ENCODE results near the gene DHRS4.

The DHRS4 gene

DNA sequence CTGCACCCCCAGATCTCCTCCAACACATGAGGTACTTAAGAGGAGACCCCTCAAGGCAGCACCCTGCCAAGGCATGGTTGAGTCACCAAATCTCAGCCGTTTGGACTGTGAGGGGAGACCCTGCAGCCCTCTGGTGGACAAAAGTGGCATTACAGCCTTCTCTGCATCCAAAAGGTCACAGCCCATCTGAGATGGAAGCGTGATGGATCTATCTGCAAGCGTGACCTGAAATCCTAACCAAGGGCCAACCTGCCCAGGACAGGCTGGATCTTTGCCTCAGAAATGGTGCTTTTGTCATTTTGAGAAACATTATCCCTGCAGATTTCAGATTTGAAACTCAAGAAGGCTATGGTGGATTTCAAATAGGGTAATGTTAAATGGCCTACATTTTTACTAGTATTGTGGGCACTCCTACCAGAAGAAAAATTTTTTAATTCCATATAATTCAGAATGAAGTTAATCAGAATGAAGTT, 23.7 kb upstream of the DHRS4 start:
- H2AFZ ChIP-seq (ENCODE audit: low read length, unreplicated experiment): no peak overlapping the region
- H3K79me2 ChIP-seq (ENCODE audit: control insufficient read depth, insufficient read depth, low read length, unreplicated experiment): no peaks in the 10 kb centered on the region
- H3K27ac ChIP-seq (ENCODE audit: low read depth, low read length): no peak overlapping the region
- H3K4me1 ChIP-seq (ENCODE audit: control insufficient read depth, insufficient read depth, low read length, unreplicated experiment): no peaks in the 10 kb centered on the region
- H3K27me3 ChIP-seq (ENCODE audit: insufficient read depth, low read length): peaks cover 37% of the 10 kb centered on the region
- no peaks in the 10 kb centered on the region for H3K36me3 ChIP-seq (ENCODE audit: insufficient read depth, low read length)
- no peak overlapping the region for H3K4me3 ChIP-seq (ENCODE audit: low read depth, low read length)

DNA sequence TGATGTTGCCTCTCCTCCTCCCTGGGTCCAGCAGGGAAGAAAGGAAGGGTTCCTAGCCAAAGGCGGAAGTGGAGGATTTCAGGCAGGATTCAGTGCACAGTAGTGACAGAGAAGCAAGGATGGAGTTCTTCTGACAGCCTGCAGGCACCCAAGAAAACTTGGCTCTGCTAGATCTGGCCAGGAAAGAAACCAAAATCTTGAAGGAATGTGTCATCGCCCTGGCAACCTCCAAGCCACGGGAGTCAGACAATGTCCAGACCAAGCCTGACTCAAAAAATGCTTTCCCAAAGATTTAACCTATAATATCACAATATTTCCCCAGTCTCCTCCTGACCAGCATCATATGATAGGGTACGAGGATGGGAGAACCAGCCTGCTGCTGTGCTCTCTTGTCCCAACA, 22.8 kb upstream of the DHRS4 start:
- H3K27ac ChIP-seq (ENCODE audit: low read depth, low read length): no peak overlapping the region
- no peaks in the 10 kb centered on the region for H3K36me3 ChIP-seq (ENCODE audit: insufficient read depth, low read length)
- H3K4me3 ChIP-seq (ENCODE audit: low read depth, low read length): no peak overlapping the region
- H2AFZ ChIP-seq (ENCODE audit: low read length, unreplicated experiment): no peak overlapping the region
- H3K4me1 ChIP-seq (ENCODE audit: control insufficient read depth, insufficient read depth, low read length, unreplicated experiment): no peaks in the 10 kb centered on the region
- H3K27me3 ChIP-seq (ENCODE audit: insufficient read depth, low read length): peaks cover 44% of the 10 kb centered on the region
- H3K79me2 ChIP-seq (ENCODE audit: control insufficient read depth, insufficient read depth, low read length, unreplicated experiment): no peaks in the 10 kb centered on the region

DNA sequence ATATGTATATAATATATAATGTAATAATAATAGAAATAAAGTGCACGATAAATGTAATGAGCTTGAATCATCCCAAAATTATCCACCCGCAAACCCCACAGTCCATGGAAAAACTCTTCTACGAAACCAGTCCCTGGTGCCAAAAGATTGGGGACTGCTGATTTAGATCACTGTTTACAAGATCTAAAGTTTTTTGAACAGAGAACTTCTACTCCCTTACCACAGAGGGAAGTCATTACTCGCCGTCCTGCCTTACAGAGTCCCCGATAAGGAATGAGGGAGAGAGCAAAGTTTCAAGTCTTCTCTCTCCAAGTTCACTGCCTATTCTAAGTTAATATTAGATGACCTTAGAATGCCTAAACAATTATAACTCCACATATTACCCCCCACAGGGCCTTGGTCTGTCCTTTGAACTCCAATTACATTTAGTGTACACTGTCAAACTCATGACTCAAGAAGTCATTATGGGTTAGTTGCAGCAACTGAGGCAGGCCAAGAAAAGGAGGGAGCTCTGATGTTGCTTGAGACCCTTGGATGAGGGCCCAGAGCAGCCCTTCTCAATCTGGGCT, 21.8 kb upstream of the DHRS4 start:
- Histone ChIP-seq H3K27me3 (ENCODE audit: insufficient read depth, low read length) (peaks cover 50% of the 10 kb centered on the region), H3K4me1 (ENCODE audit: control insufficient read depth, insufficient read depth, low read length, unreplicated experiment) (no peaks in the 10 kb centered on the region), H3K4me3 (ENCODE audit: low read depth, low read length) (no peak overlapping the region), H3K36me3 (ENCODE audit: insufficient read depth, low read length) (no peaks in the 10 kb centered on the region), H3K27ac (ENCODE audit: low read depth, low read length) (no peak overlapping the region), H3K79me2 (ENCODE audit: control insufficient read depth, insufficient read depth, low read length, unreplicated experiment) (no peaks in the 10 kb centered on the region), H2AFZ (ENCODE audit: low read length, unreplicated experiment) (no peak overlapping the region)

DNA sequence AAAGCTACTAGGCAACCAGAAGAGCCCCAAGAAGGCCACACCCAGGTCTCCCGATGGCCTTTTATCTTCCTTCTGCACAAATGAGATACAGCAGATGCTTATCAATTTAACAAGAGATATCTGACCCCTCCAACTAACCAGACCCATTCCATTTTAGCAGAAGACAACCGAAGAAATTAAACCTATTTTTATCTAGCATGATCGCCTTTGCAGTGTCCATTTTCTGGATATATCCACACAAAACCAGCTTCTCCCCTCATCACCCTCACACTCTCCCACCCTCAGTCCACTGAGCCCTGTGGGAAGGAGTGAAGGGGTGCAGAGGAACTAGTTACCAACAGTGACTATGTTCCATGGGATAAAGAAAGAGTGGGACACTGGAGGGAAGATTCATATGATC, 20.9 kb upstream of the DHRS4 start:
- Histone ChIP-seq H3K4me1 (ENCODE audit: control insufficient read depth, insufficient read depth, low read length, unreplicated experiment) (no peaks in the 10 kb centered on the region), H3K79me2 (ENCODE audit: control insufficient read depth, insufficient read depth, low read length, unreplicated experiment) (no peaks in the 10 kb centered on the region), H3K27me3 (ENCODE audit: insufficient read depth, low read length) (peaks cover 44% of the 10 kb centered on the region), H3K27ac (ENCODE audit: low read depth, low read length) (no peak overlapping the region), H2AFZ (ENCODE audit: low read length, unreplicated experiment) (no peak overlapping the region), H3K36me3 (ENCODE audit: insufficient read depth, low read length) (no peaks in the 10 kb centered on the region), H3K4me3 (ENCODE audit: low read depth, low read length) (no peak overlapping the region)

DNA sequence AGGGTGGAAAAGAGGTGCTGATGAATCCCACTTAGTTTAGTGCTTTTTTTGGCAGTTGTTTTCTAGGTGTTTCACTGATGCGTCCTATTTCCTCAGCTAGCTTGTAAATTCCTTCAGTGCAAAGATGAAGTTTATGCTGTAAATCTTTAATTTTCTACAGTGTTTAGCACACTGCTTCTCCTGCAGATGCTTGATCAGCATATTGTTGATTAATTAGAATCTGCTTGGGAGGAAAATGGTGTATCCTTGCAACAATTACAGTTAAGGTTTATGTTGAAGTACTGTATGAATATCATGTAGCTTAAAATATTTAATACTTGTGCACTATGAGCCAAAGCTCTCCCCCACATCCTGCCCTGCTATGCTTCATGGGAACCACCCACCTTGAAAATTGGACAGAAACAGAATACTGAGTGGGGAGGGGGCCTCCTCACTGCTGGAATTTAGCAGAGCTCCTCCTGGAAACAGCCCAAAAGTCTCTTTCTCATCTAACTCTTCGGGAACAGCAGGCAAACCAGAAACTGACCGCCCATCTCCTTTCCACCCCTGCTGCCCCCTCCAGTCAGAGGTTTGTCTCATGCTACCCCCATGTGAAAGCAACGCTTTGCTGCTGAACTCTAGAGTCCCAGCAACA, 20.3 kb upstream of the DHRS4 start:
- no peaks in the 10 kb centered on the region for H3K4me1 ChIP-seq (ENCODE audit: control insufficient read depth, insufficient read depth, low read length, unreplicated experiment)
- H3K27me3 ChIP-seq (ENCODE audit: insufficient read depth, low read length): peaks cover 43% of the 10 kb centered on the region
- H3K27ac ChIP-seq (ENCODE audit: low read depth, low read length): no peak overlapping the region
- H3K4me3 ChIP-seq (ENCODE audit: low read depth, low read length): no peak overlapping the region
- H3K79me2 ChIP-seq (ENCODE audit: control insufficient read depth, insufficient read depth, low read length, unreplicated experiment): no peaks in the 10 kb centered on the region
- H2AFZ ChIP-seq (ENCODE audit: low read length, unreplicated experiment): no peak overlapping the region
- no peaks in the 10 kb centered on the region for H3K36me3 ChIP-seq (ENCODE audit: insufficient read depth, low read length)

DNA sequence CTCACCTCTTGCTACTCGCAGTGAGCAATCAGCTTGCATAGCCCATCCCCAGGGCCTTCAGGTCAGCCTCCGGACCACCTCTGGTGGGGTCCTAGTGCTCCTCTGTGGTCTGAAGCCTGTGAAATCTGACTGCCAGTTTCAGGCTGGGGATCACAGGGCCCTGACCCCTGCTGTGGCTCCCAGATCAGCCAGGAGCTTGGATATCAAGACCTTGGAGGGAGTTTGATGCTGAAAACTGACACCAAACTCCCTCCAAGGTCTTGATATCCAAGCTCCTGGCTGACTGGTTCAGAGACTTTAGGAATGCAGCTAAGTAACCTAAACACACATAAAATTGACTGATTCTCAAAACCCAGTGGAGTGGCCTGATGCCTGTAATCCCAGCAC, 19.8 kb upstream of the DHRS4 start:
- no peaks in the 10 kb centered on the region for H3K4me1 ChIP-seq (ENCODE audit: control insufficient read depth, insufficient read depth, low read length, unreplicated experiment)
- no peak overlapping the region for H3K4me3 ChIP-seq (ENCODE audit: low read depth, low read length)
- peaks cover 38% of the 10 kb centered on the region for H3K27me3 ChIP-seq (ENCODE audit: insufficient read depth, low read length)
- H3K27ac ChIP-seq (ENCODE audit: low read depth, low read length): no peak overlapping the region
- no peak overlapping the region for H2AFZ ChIP-seq (ENCODE audit: low read length, unreplicated experiment)
- H3K79me2 ChIP-seq (ENCODE audit: control insufficient read depth, insufficient read depth, low read length, unreplicated experiment): no peaks in the 10 kb centered on the region
- no peaks in the 10 kb centered on the region for H3K36me3 ChIP-seq (ENCODE audit: insufficient read depth, low read length)

DNA sequence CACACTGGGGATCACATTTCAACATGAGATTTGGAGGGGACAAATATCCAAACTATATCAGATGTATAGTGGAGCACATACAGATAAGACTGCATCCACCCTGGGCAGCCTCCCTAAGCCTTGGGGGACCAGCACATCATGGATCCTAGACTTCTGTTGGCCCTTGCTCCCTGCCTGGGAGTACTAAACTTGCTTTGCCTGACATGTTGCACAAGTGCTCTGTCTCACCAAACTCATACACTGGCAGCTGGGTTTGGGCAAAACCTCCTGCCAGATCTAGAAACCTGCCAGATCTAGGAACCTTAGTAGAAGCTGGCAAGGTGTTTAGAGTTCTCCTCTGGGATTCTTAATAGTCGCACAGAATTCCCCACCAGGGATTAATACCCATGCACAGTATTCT, 18.4 kb upstream of the DHRS4 start:
- no peaks in the 10 kb centered on the region for H3K79me2 ChIP-seq (ENCODE audit: control insufficient read depth, insufficient read depth, low read length, unreplicated experiment)
- peaks cover 37% of the 10 kb centered on the region for H3K27me3 ChIP-seq (ENCODE audit: insufficient read depth, low read length)
- H3K36me3 ChIP-seq (ENCODE audit: insufficient read depth, low read length): no peaks in the 10 kb centered on the region
- no peak overlapping the region for H2AFZ ChIP-seq (ENCODE audit: low read length, unreplicated experiment)
- H3K4me1 ChIP-seq (ENCODE audit: control insufficient read depth, insufficient read depth, low read length, unreplicated experiment): no peaks in the 10 kb centered on the region
- H3K27ac ChIP-seq (ENCODE audit: low read depth, low read length): no peak overlapping the region
- H3K4me3 ChIP-seq (ENCODE audit: low read depth, low read length): no peak overlapping the region

DNA sequence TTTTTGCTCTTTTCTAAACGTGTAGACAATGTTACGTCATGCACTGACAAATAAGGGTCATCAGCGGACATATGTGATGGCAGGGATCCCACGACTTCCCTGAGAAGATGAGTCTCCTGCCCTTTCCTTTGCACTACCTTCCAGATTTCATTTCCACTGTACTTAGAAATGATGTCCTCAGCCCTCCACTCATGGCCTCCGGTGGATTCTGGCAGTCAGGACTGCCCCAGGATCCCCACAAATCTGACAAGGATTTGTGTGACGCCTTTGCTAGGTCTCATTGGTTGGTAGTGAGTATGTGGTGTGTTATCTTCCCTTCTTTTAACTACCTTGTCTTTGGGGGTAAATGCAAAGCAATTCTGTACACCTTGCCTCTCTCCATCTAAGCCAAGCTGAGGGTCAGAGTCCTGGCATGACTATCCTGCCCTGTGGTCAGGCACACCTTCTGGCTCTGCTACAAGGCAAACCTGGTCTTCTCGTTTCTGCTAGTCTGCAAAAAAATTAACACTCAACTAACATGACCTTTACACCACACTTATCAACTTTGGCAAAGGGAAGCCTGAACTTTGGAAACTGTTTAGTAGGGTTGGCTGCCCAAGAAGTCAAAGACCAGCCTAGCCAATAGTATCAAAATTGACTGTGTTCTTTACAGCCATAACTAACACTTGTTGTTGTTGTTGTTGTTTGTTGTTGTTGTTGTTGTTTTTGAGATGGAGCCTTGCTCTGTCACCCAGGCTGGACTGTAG, 17.3 kb upstream of the DHRS4 start:
- Histone ChIP-seq H2AFZ (ENCODE audit: low read length, unreplicated experiment) (no peak overlapping the region), H3K4me3 (ENCODE audit: low read depth, low read length) (no peak overlapping the region), H3K4me1 (ENCODE audit: control insufficient read depth, insufficient read depth, low read length, unreplicated experiment) (no peaks in the 10 kb centered on the region), H3K36me3 (ENCODE audit: insufficient read depth, low read length) (no peaks in the 10 kb centered on the region), H3K27ac (ENCODE audit: low read depth, low read length) (no peak overlapping the region), H3K27me3 (ENCODE audit: insufficient read depth, low read length) (peaks cover 37% of the 10 kb centered on the region), H3K79me2 (ENCODE audit: control insufficient read depth, insufficient read depth, low read length, unreplicated experiment) (no peaks in the 10 kb centered on the region)

DNA sequence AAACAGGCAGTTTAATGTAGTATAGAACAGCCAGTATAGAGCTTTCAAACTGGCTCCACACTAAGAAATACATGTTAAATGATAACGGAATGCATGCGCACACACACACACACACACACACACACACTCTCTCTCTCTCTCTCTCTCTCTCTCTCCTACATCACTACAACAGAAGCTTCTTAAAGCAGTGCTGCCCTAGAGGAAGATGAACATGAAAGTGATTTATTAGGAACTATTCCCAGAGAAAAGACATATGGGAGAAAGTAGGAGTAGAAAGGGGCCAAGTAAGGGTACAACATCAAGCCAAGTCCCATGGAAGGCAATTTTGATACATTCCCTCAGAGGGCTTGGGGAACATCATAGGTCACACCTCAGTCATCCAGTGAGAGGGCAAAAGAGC, 16.4 kb upstream of the DHRS4 start:
- Histone ChIP-seq H3K4me3 (ENCODE audit: low read depth, low read length) (no peak overlapping the region), H3K4me1 (ENCODE audit: control insufficient read depth, insufficient read depth, low read length, unreplicated experiment) (no peaks in the 10 kb centered on the region), H2AFZ (ENCODE audit: low read length, unreplicated experiment) (no peak overlapping the region), H3K79me2 (ENCODE audit: control insufficient read depth, insufficient read depth, low read length, unreplicated experiment) (no peaks in the 10 kb centered on the region), H3K27me3 (ENCODE audit: insufficient read depth, low read length) (peaks cover 37% of the 10 kb centered on the region), H3K36me3 (ENCODE audit: insufficient read depth, low read length) (no peaks in the 10 kb centered on the region), H3K27ac (ENCODE audit: low read depth, low read length) (no peak overlapping the region)

DNA sequence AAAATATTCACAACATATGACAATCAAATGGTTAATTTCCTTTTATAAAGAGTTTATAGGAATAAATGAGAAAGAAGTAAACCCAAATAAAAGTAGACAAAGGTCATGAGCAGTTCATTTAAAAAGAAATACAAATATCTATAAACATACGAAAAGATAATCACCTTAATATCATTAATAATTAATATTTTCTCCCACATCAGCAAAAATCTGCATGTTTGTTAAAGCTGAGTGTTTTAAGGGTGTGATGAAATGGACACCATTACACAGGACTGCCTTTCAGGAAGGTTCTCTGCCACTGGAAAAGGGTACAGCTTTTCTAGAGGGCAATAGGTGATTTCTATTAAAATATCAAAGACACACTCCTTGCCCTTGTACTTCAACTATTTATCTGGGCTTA, 14.7 kb upstream of the DHRS4 start:
- no peak overlapping the region for H3K27ac ChIP-seq (ENCODE audit: low read depth, low read length)
- H3K4me1 ChIP-seq (ENCODE audit: control insufficient read depth, insufficient read depth, low read length, unreplicated experiment): no peaks in the 10 kb centered on the region
- no peaks in the 10 kb centered on the region for H3K79me2 ChIP-seq (ENCODE audit: control insufficient read depth, insufficient read depth, low read length, unreplicated experiment)
- no peak overlapping the region for H3K4me3 ChIP-seq (ENCODE audit: low read depth, low read length)
- H2AFZ ChIP-seq (ENCODE audit: low read length, unreplicated experiment): no peak overlapping the region
- no peaks in the 10 kb centered on the region for H3K36me3 ChIP-seq (ENCODE audit: insufficient read depth, low read length)
- H3K27me3 ChIP-seq (ENCODE audit: insufficient read depth, low read length): peaks cover 24% of the 10 kb centered on the region

Measured in ACC112 (cell line).